Measurements from ENCODE around the gene UFSP1. TPM values are rescaled to one million over a fixed set of nuclear protein-coding genes. Genes with fewer than 3 reads are reported as not detected.

The UFSP1 gene
- polyA plus RNA-seq, 1 donor from 2014 or later = 2.4 TPM

- Histone ChIP-seq H3K4me2 (ENCODE audit: low read length) (no peak overlapping the region), H3K9ac (ENCODE audit: low read length) (no peak overlapping the region), H3K9me3 (ENCODE audit: low read length) (no peaks in the 10 kb centered on the region), H3K9me2 (ENCODE audit: insufficient read depth, low read length) (no peaks in the 10 kb centered on the region), H2AFZ (ENCODE audit: low read depth, low read length) (no peak overlapping the region), H3K27ac (ENCODE audit: low read length) (no peak overlapping the region), H3K79me2 (replicated peaks; ENCODE audit: insufficient read depth, low read length) (no peaks in the 10 kb centered on the region), H4K20me1 (ENCODE audit: insufficient read depth) (no peaks in the 10 kb centered on the region), H3K36me3 (ENCODE audit: insufficient read depth, low read length) (peaks cover 18% of the 10 kb centered on the region), H3F3A (ENCODE audit: insufficient read depth, low read length, poor library complexity, severe bottlenecking) (no peaks in the 10 kb centered on the region), H3K27me3 (ENCODE audit: insufficient read depth, low read depth, low read length) (peaks cover 21% of the 10 kb centered on the region), H3K4me3 (ENCODE audit: low read length) (no peak overlapping the region)
- TF ChIP-seq EP300 (conservative IDR thresholded peaks at IDR 0.05; ENCODE audit: poor library complexity, severe bottlenecking) = no peak
- no peak for TF ChIP-seq RAD21 (conservative IDR thresholded peaks at IDR 0.05)
- no peak for TF ChIP-seq MXI1 (conservative IDR thresholded peaks at IDR 0.05; ENCODE audit: poor library complexity, severe bottlenecking)
- TF ChIP-seq CTCF (IDR thresholded peaks at IDR 0.05; ENCODE audit: poor library complexity, severe bottlenecking) = no peak
- TF ChIP-seq REST (IDR thresholded peaks at IDR 0.05; ENCODE audit: borderline replicate concordance) = no peak
- TF ChIP-seq SMC3 (conservative IDR thresholded peaks at IDR 0.05; ENCODE audit: poor library complexity) = no peak
- TF ChIP-seq TAF1 (IDR thresholded peaks at IDR 0.05; ENCODE audit: low read depth) = no peak
- TF ChIP-seq POLR2AphosphoS5 (IDR thresholded peaks at IDR 0.05) = no peak
- no peak for TF ChIP-seq EZH2 (IDR thresholded peaks at IDR 0.05; ENCODE audit: borderline replicate concordance, insufficient read depth, low read length, poor library complexity, severe bottlenecking)
Observed at GRCh38 chr7:100891568-100892247, 2.2 kb upstream of the UFSP1 start.

GRCh38 chr7:100890653-100891567, 1.4 kb upstream of the UFSP1 start:
- Histone ChIP-seq H3K27ac (ENCODE audit: low read length) (peak overlapping the region; percentile 73), H3K9me3 (ENCODE audit: low read length) (no peaks in the 10 kb centered on the region), H3K9me2 (ENCODE audit: insufficient read depth, low read length) (no peaks in the 10 kb centered on the region), H2AFZ (ENCODE audit: low read depth, low read length) (no peak overlapping the region), H3K9ac (ENCODE audit: low read length) (peak overlapping the region; percentile 77), H3F3A (ENCODE audit: insufficient read depth, low read length, poor library complexity, severe bottlenecking) (no peaks in the 10 kb centered on the region), H3K4me3 (ENCODE audit: low read length) (peak overlapping the region; percentile 90), H3K79me2 (replicated peaks; ENCODE audit: insufficient read depth, low read length) (no peaks in the 10 kb centered on the region), H3K4me2 (ENCODE audit: low read length) (no peak overlapping the region), H3K36me3 (ENCODE audit: insufficient read depth, low read length) (peaks cover 18% of the 10 kb centered on the region), H4K20me1 (ENCODE audit: insufficient read depth) (no peaks in the 10 kb centered on the region), H3K27me3 (ENCODE audit: insufficient read depth, low read depth, low read length) (peaks cover 13% of the 10 kb centered on the region)
- TF ChIP-seq EZH2 (IDR thresholded peaks at IDR 0.05; ENCODE audit: borderline replicate concordance, insufficient read depth, low read length, poor library complexity, severe bottlenecking) (no peak), TAF1 (IDR thresholded peaks at IDR 0.05; ENCODE audit: low read depth) (no peak), EP300 (conservative IDR thresholded peaks at IDR 0.05; ENCODE audit: poor library complexity, severe bottlenecking) (no peak)
